ENCODE results near the gene CTNNA1. TPM values are rescaled to one million over a fixed set of nuclear protein-coding genes. Genes with fewer than 3 reads are reported as not detected.

Gene CTNNA1
- total and polyA plus RNA-seq, 2 donors (not counting 3 experiments of a cell fraction or from before 2014, with no cell fraction given) = 156 to 394 TPM

DNA sequence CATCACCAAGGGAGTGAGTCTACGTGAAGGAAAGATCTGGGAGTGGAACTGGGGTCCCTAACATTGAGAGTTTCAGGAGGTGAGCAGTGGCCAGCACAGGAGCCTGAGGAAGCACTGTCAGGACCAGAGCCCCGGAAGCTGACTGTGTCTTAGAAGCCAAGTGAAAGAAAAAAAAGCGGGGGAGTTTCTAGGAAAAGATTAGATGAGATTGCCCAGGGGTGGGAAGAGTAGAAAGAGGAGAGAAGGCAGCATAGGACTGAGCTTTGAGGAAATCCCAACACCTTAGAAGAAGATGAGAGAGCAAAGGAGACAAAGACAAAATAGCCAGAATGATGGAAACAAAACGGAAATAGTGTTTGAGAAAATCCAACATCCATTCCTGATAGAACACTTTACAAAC lies 158.9 kb downstream of the CTNNA1 start:
- dilution Hi-C loops (cut with MboI; ENCODE audit: extremely low pct_ligation_motif_present, low sequenced_read_pairs) = no loop called here
- no peak for FAIRE-seq
- Histone ChIP-seq H4K20me1 (replicated peaks; ENCODE audit: control insufficient read depth, extremely low read depth, insufficient read depth, low read length) (peaks cover 3% of the 10 kb centered on the region), H3K79me2 (ENCODE audit: control insufficient read depth, insufficient read depth, low read length) (peaks cover 13% of the 10 kb centered on the region), H3K36me3 (ENCODE audit: control insufficient read depth in 2 of 2, extremely low read depth in 1 of 2, insufficient read depth in 2 of 2, low read length in 2 of 2) (peaks cover 2 to 6% of the 10 kb centered on the region in 2 experiments), H3K9ac (replicated peaks; ENCODE audit: extremely low read depth, insufficient read depth, low read length) (no peak overlapping the region), H3K4me3 (replicated peaks in 1 of 3; ENCODE audit: insufficient read depth in 1 of 3, low read depth in 1 of 3, low read length in 3 of 3) (no peak overlapping the region), H2AFZ (ENCODE audit: low read depth, low read length) (no peak overlapping the region), H3K9me3 (replicated peaks; ENCODE audit: control insufficient read depth, insufficient read depth, low read length) (no peaks in the 10 kb centered on the region), H3K4me1 (ENCODE audit: control insufficient read depth, extremely low read depth, insufficient read depth, low read length) (no peaks in the 10 kb centered on the region), H3K4me2 (ENCODE audit: insufficient read depth, low read length) (no peak overlapping the region), H3K9me1 (replicated peaks; ENCODE audit: control insufficient read depth, extremely low read depth, insufficient read depth, low read length) (no peaks in the 10 kb centered on the region), H3K27me3 (ENCODE audit: control insufficient read depth in 2 of 2, insufficient read depth in 2 of 2, low read length in 2 of 2) (no peaks in the 10 kb centered on the region), H3K27ac (ENCODE audit: insufficient read depth, low read depth, low read length) (no peak overlapping the region)
- no peak for DNase-seq (ENCODE audit: low read depth, low spot score)
- CTCF ChIA-PET = interaction anchor here (0.9 kb wide), 1 partner anchor 86 kb away, joined by 5 read pairs; no protein-coding TSS in a partner anchor
- intact Hi-C loops (cut with micrococcal nuclease) = no loop called here
- TF ChIP-seq JUN (IDR thresholded peaks at IDR 0.05; ENCODE audit: borderline replicate concordance, insufficient read depth, insufficient read length, low read depth) (no peak), FOS (IDR thresholded peaks at IDR 0.05; ENCODE audit: borderline replicate concordance, insufficient read depth, low read length) (no peak), POLR2AphosphoS5 (IDR thresholded peaks at IDR 0.05; ENCODE audit: insufficient read depth, low read depth, low read length) (no peak), POLR2A (IDR thresholded peaks at IDR 0.05; ENCODE audit: low read depth, low read length) (no peak), MYC (IDR thresholded peaks at IDR 0.05; ENCODE audit: low read depth, low read length) (no peak), EZH2 (IDR thresholded peaks at IDR 0.05; ENCODE audit: borderline replicate concordance, low read depth, low read length, severe bottlenecking) (no peak), GATA2 (IDR thresholded peaks at IDR 0.05; ENCODE audit: insufficient read depth, insufficient read length, low read depth, low read length) (no peak)
- TF ChIP-seq, protein P1, sequence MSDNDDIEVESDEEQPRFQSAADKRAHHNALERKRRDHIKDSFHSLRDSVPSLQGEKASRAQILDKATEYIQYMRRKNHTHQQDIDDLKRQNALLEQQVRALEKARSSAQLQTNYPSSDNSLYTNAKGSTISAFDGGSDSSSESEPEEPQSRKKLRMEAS (IDR thresholded peaks at IDR 0.05; ENCODE audit: insufficient read depth, insufficient read length) = no peak
- TF ChIP-seq, protein P2, sequence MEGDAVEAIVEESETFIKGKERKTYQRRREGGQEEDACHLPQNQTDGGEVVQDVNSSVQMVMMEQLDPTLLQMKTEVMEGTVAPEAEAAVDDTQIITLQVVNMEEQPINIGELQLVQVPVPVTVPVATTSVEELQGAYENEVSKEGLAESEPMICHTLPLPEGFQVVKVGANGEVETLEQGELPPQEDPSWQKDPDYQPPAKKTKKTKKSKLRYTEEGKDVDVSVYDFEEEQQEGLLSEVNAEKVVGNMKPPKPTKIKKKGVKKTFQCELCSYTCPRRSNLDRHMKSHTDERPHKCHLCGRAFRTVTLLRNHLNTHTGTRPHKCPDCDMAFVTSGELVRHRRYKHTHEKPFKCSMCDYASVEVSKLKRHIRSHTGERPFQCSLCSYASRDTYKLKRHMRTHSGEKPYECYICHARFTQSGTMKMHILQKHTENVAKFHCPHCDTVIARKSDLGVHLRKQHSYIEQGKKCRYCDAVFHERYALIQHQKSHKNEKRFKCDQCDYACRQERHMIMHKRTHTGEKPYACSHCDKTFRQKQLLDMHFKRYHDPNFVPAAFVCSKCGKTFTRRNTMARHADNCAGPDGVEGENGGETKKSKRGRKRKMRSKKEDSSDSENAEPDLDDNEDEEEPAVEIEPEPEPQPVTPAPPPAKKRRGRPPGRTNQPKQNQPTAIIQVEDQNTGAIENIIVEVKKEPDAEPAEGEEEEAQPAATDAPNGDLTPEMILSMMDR (IDR thresholded peaks at IDR 0.05; ENCODE audit: extremely low read depth in 1 of 2, insufficient read depth in 1 of 2, low read depth in 1 of 2, low read length in 2 of 2) = no peak
- POLR2A ChIA-PET = no interaction called here
- BruUV-seq (replicated peaks) = no TSS peak

All from endothelial cell of umbilical vein (primary cell).